ENCODE measurements around the gene MOV10L1.

Gene MOV10L1

DNA sequence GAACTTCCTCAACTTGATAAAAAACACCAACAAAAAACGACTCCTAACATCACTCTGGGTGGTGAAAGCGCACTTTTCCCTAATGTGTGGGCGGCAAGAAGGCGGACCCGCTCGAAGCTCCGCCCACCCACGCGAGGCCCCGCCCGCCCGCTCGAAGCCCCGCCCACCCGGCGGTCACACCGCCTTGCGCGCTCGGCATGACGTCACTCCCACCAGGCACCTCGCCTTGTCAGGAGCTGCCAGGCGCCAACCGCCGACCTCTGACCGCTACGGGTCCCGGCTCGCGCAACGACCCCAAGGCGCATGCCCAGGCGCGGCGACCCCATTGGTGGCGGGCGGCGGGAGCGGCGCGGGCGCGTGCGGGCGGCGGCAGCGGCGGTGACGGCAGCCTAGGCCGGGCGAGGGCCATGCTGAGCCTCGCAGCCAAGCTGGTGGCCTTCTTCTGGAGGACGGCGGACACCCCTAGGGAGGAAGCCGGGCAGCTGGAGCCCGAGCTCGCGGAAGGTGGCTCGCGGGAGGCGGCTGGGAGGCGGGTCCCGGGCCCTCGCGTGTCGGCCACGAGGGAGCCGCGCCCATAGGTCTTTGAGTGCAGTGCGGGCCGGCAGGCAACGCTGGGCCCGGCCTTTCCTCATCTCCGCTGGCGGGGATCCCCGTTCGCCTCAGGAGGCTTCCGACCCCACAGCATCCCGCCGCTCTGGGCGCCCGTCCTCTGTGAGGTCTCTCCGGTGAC is at the start of gene MOV10L1:
MOV10L1 (plus strand) TSS at position 325 of the 730 bp plus-strand sequence; CDS start at position 408, 83 bp downstream.
- no peak for DNase-seq (ENCODE audit: low read depth)

DNA sequence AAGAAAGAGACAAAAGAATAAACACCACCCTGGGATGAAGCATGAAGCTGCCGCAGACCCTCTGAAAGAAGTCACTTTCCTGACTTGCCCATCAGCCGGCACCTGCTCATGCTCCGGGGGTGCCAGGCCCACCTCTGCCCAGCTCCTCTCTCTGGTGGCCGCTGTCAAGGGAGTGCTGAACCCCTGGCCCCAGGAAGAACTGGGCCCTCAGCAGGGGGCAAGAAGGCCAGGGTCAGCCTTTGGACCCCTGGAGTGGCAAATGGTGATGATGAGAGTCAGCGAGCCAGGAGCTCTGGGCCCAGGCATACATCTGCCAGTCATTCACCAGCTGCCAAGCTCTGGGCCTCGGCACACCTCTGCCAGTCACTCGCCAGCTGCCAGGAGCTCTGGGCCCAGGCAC is 49.1 kb upstream of the MOV10L1 start:
- no peak for DNase-seq (ENCODE audit: low read depth)

DNA sequence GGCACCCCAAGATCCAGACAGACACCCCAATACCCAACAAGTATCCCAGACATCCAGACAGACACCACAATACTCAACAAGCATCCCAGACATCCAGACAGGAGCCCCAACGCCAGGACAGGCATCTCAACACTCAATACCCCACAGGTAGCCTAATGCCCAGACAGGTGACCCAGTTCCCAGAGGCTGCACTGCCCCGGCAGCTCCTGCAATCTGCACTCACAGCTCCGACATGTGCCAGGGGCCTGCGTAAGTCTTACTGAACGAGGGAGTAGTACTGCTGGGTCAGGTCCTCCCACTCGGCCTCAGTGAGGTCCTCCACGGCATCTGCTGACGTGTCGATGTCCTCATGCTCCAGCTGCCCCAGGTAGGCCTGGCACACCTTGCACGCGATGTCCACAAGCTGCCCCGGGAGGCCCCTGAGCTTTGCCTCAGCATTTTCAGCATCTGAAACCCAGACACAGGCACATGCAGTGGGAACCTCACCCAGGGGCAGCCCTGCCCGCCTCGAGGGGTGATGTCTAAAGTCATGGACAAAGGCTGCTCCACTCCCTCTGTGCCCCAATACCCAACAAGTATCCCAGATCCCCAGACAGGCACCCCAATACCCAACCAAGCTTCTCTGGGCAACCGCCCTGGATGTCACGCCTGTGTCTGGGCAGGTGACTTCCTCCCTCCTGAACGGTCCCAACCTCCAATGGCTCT is 48.3 kb upstream of the MOV10L1 start:
- DNase-seq (ENCODE audit: low read depth): no peak

DNA sequence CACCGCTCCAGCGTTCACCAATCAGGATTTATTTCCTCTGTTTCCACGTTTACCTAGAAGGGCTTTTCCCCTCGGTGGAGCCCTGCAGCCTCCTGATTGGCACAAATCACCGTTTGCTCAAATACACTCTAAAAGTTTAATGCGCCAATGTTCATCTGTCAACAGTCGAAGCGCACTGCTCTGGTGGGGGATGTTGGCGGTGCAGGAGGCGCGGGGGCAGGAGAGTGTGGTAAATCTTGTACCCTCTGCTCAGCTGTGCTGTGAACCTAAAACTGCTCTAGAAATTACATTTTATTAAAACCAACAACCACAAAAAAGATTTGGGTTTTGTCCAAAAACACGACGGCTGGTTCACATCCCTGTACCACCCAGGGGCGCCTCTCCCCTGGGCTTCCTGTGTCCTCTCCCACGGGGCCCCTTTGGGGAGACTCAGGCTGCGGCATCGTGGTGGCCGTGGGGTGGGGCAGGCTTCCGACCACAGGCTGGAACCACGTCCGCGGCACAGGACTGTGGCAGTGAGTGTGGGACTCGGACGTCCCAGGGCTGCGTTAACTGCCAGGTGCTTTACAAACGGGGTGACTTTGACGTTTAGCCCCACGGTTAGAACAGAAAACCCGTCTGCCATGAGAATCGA is 45.2 kb upstream of the MOV10L1 start:
- DNase-seq (ENCODE audit: low read depth): no peak

DNA sequence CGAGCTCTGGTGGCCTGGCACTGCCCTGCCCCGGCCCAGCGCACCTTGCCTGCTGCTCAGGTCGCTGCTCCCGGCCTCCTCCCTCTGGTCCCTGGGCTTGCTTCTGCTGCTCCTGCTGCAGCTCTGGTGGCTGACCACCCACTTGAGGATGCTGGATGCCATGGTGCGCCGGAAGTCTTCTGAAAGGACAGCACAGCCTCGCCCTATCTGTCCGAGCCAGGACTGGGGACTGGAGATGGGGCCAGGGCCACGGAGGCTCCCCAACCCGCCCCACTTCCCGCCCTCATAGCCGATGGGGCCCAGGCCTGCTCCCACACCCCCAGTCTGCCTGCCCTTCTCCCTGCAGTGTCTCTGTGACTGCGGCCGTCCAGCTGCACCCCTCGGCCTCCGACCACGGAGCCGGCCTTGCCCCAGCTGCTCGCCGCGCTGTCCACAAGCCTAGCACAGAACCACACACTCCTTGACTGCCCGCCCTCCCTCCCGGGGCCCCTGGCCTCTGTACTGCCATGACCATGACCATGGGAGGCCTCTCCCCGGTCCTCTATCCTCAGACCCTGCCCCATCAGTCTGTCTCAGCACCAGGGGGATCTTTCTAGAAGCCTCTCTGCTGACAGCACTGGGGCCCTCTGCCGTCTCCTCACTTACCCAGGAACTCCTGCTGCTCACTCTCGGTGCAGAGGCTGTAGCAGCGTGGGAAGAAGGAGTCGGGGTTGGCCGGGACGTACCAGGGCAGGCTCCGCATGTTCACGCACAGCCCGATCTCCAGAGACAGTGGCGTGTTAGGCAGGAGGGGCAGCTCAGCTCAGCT is 44.4 kb upstream of the MOV10L1 start:
- no peak for DNase-seq (ENCODE audit: low read depth)

DNA sequence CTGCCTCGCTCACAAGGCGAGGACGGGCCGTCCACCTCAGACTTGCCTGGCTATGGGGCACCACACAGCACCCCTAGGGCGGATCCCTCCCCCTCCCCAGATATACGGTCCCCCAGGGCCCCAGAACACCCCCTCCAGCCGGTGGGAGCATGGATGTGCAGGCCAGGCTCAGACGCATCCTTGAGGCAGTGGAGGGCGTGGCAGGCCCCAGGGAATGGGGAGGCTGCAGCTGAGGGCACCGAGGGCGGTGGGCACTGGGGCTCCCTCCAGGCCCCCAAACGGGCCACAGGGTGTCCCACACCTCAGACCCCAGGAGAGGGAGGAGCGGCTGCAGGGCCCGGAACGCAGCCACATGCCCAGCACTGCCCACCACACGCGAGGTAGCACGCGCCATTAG is 43.8 kb upstream of the MOV10L1 start:
- DNase-seq (ENCODE audit: low read depth): no peak

DNA sequence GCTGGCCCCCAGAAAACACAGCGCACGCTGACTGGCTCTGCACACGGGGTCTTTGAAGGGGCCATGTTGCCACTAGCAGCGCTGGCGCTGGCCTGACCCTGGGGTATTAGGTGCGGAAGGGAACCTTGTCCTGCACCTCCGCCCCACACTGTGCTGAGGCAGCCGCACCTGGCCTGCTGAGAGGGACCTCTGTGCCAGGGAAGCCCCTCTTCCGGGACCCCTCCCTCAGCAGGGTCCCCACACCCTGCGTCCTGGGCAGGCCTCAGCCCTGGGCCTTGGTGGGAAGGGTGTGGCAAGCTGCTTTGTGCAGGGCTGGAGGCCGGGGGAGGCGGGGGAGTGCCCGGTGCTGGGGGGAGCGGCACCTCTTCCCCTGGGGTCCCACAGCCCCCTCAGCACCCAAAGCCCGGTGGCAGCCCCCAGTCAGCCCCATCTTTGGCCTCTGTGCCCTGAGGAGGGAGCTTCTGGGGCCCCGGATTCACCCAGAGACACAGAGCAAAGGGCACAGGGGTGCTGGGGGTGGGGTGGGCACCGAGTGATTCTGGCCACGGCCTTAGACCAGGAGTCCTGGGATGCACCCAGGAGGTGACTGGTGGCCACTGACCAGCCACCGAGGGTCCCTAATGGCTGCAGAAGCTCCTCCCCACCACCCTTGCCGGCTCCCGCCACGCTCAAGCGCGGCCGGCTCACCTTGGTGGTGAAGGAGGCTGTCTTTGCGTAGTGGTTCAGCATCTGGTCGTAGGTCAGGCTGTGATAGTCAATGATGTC is 43.1 kb upstream of the MOV10L1 start:
- no peak for DNase-seq (ENCODE audit: low read depth)

GRCh38 chr22:50047346-50047745 is 42.5 kb upstream of the MOV10L1 start:
- DNase-seq (ENCODE audit: low read depth): no peak

DNA sequence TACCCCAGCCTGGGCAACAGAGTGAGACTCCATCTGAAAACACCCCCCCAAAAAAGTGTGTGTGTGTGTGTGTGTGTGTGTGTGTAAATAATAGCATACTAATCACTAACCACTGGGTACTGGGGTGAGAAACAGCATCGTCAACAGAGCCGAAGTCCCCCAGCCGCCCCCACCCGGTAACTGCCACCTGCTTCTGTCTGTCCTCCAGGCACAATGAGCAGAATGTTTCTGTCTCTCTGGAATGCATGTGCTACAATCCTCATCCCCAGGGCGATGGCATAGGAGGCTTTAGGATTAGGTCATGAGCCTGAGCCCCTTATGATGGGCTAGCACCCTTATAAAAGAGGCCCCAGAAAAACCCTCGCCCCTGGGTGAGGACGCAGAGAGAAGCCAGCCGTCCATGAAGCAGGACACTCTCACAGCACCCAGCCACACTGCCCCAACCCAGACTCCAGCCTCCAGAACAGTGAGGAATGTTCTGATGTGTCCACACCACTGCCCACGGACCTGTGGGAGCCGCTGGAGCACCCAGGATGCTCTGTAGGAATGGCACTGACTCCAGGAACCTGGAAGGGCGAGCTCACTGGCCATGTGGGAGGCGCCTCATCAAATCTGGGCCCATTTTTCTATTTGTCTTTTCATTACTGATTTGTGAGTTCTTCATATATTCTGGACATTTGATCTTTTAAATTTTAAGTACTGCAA is 41.6 kb upstream of the MOV10L1 start:
- no peak for DNase-seq (ENCODE audit: low read depth)

GRCh38 chr22:50048836-50049235 is 41.0 kb upstream of the MOV10L1 start:
- no peak for DNase-seq (ENCODE audit: low read depth)

- no peak for DNase-seq (ENCODE audit: low read depth)
These were observed 40.3 kb upstream of the MOV10L1 start for GRCh38 chr22:50049299-50050195.

GRCh38 chr22:50051930-50052329 is 37.9 kb upstream of the MOV10L1 start:
- no peak for DNase-seq (ENCODE audit: low read depth)

DNA sequence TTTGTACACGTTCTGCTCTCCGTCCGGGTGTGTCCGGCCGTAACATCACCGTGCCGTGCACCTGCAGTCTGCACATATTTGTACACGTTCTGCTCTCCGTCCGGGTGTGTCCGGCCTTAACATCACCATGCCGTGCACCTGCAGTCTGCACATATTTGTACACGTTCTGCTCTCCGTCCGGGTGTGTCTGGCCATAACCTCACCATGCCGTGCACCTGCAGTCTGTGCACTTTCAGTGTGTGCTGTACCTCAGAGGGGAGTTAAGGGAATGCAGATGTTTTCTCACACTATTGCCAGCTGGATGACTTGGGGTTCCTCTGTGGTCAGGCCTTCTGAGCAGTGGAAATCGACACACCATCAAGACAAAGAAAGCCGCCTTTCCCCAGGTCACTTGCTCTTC is 35.9 kb upstream of the MOV10L1 start:
- no peak for DNase-seq (ENCODE audit: low read depth)

DNA sequence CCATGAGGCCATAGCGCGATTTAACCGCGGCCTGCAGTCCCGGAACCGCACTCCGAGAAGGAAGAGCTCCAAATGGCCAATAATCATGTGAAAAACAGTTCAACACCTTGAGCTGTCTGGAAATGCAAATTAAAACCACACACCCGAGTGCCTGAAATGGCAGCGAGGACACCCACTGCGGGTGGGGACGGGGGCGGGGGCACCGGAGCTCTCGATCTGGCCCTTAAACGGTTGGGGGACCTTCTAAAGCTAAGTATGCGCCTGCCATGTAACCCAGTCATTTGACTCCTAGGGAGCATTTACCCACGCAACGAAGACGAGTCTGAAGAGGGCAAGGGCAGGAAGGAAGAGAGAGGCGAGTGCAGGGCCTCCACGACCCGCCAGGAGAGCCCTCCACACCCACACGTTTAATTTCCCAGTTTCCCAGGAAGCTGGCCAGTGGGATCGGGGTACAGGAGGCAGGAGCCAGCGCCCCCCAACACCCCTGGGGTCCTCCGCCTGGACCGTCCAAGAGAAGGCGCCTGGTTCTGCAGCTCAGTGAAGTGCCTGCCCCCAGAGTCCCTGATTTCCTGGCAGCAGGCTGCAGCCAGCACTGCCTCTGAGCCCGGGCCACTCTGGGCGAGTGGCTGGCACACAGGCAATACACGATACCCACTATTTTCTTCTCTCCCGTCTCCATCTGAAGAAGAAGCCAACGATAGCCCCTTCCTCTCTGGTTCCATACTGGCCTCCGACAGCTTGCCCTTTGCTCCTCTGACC is 33.4 kb upstream of the MOV10L1 start:
- no peak for DNase-seq (ENCODE audit: low read depth)

DNA sequence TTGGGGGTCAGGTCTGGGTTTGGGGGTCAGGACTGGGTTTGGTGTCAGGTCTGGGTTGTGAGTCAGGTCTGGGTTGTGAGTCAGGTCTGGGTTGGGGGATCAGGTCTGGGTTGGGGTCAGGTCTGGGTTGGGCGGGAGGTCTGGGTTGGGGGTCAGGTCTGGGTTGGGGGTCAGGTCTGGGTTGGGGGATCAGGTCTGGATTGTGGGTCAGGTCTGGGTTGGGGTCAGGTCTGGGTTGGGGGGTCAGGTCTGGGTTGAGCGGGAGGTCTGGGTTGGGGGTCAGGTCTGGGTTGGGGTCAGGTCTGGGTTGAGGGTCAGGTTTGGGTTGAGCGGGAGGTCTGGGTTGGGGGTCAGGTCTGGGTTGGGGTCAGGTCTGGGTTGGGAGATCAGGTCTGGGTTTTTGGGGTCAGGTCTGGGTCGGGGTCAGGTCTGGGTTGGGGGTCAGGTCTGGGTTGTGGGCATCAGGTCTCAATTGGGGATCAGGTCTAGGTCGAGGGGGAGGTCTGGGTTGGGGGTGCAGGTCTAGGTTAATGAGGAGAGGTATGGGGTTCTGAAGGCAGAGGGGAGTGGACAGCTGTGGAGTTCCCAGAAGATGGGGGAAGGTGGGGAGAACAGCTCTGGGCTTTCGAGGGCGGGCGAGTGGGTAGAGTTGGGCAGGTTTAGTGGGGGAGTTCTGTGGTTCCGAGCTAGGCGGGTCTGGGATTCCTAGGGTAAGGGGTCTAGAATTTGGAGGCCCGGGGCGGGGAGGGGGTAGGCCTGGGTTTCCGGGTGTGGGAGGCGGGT is 32.3 kb upstream of the MOV10L1 start:
- no peak for DNase-seq (ENCODE audit: low read depth)

- DNase-seq (ENCODE audit: low read depth): no peak
These were observed 31.5 kb upstream of the MOV10L1 start, which contains the start of gene TTLL8 for GRCh38 chr22:50058061-50058905. Gene TTLL8 (minus strand): TSS chr22:50058298.

Data from activated T-helper 1 cell treated with Interleukin-2 at 50 U/mL for 16 hours (primary cell).